Endodermal cell (in vitro differentiated cells): ENCODE results near the gene ARV1. TPM values are rescaled to one million over a fixed set of nuclear protein-coding genes. Genes with fewer than 3 reads are reported as not detected.

ENCODE experiments used
- total RNA-seq, 2 donors: library from RNA; stranded (reverse); fragmentation: NEBNext Ultra II Directional in 1 of 2; extraction: Animal tissue kit (Norgen Biotek cat#: 25700) in 1 of 2; gene quantifications; 2 replicates in 1 of 2; 3 replicates in 1 of 2; pipeline ENCODE4 v1.2.1, GENCODE V29; 2021

ARV1 gene
- total RNA-seq, 2 donors from 2014 or later, result 8.4 to 12.5 TPM

Other genes starting within 250 kb of the ARV1 start
- 1 to 10 TPM; 1.1 TPM for gene CAPN9, start 231.7 kb upstream of the ARV1 start, total RNA-seq
- 10 to 100 TPM; 37.5 to 44.8 TPM for gene C1orf198, start 110.6 kb upstream of the ARV1 start, total RNA-seq
- 10 to 100 TPM; 12.4 to 14.5 TPM for gene TTC13, start 233 bp upstream of the ARV1 start, total RNA-seq
- gene FAM89A, start 61.2 kb downstream of the ARV1 start, total RNA-seq, result 10 to 100 TPM; 55.9 to 57.7 TPM
- under 1 TPM; 0.04 TPM for gene TRIM67, start 183.0 kb downstream of the ARV1 start, total RNA-seq